Panc1 (cell line): Measurements from ENCODE around the gene NEAT1. TPM values are rescaled to one million over a fixed set of nuclear protein-coding genes. Genes with fewer than 3 reads are reported as not detected.

Source experiments
- ATAC-seq: fragments of 200-7000 bp; cut with Tn5 transposase; 2 replicates; pipeline ENCODE4 v1.9.1; 2020; ENCODE audit warnings: mild to moderate bottlenecking, moderate library complexity
- BruUV-seq: library from RNA; stranded (reverse); fragments of 400-500 nt; replicated peaks from 2 replicates; lab custom pipeline; 2021; lab: Mats Ljungman, UMichigan
- CTCF ChIA-PET: fragments of 300-600 bp; sonication (Branson Sonifier 250); formaldehyde crosslinking; loops from one replicate; lab custom pipeline; 2022; ENCODE audit warnings: antibody characterized with exemption; lab: Charles Lee
- POLR2A ChIA-PET: fragments of 300-600 bp; sonication (Branson Sonifier 250); formaldehyde crosslinking; loops from one replicate; lab custom pipeline; 2022; ENCODE audit warnings: antibody characterized with exemption; lab: Charles Lee
- DNase-seq: peaks from one replicate; pipeline ENCODE4 v3.0.0-alpha.2; 2010; ENCODE audit warnings: low read depth, low spot score
- H3K27ac ChIP-seq: 2 replicates; pipeline ENCODE4 v1.5.1; 2011; ENCODE audit warnings: mild to moderate bottlenecking, low read length, inconsistent platforms
- H3K27me3 ChIP-seq: fragments of 200-500 bp; sonication (Bioruptor generic); 2 replicates; pipeline ENCODE4 v1.6.0; 2014; ENCODE audit warnings: low read length, inconsistent platforms; ENCODE audit not compliant: control insufficient read depth, insufficient read depth
- H3K36me3 ChIP-seq: fragments of 200-500 bp; sonication (Bioruptor generic); 2 replicates; pipeline ENCODE4 v1.5.1; 2014; ENCODE audit warnings: inconsistent platforms, mild to moderate bottlenecking, low read length, moderate library complexity; ENCODE audit not compliant: control insufficient read depth, insufficient read depth
- H3K4me1 ChIP-seq: 2 replicates; pipeline ENCODE4 v1.5.1; 2011; ENCODE audit warnings: inconsistent platforms, mild to moderate bottlenecking, low read length, moderate library complexity; ENCODE audit not compliant: control insufficient read depth, insufficient read depth
- H3K4me3 ChIP-seq, 2 experiments: 2 replicates each; pipeline ENCODE4 v1.5.1; 2011 to 2012; ENCODE audit warnings: low read depth in 2 of 2, low read length in 2 of 2, mild to moderate bottlenecking in 2 of 2, inconsistent platforms in 1 of 2, moderate library complexity in 1 of 2
- H3K9me3 ChIP-seq: fragments of 200-500 bp; sonication (Bioruptor generic); 2 replicates; pipeline ENCODE4 v1.5.1; 2014; ENCODE audit warnings: low read depth, mild to moderate bottlenecking, inconsistent platforms, low read length, moderate library complexity; ENCODE audit not compliant: control insufficient read depth, insufficient read depth
- POLR2AphosphoS5 ChIP-seq: IDR thresholded peaks from 2 replicates; pipeline ENCODE4 v1.6.1; 2012; ENCODE audit warnings: mild to moderate bottlenecking, low read depth, low read length, moderate library complexity
- SIN3A ChIP-seq: IDR thresholded peaks from 2 replicates; pipeline ENCODE4 v1.6.1; 2012; ENCODE audit warnings: low read depth, mild to moderate bottlenecking, low read length, moderate library complexity, borderline replicate concordance; ENCODE audit not compliant: insufficient read depth
- TCF7L2 ChIP-seq: IDR thresholded peaks from 2 replicates; pipeline ENCODE4 v1.6.1; 2011; ENCODE audit warnings: mild to moderate bottlenecking, low read depth, low read length, inconsistent platforms
- in situ Hi-C: cut with HindIII; loops from 2 replicates; pipeline ENCODE4 v1.10.0; 2016; ENCODE audit warnings: low sequenced_read_pairs, low pct_unique_long_range_greater_than_20kb
- intact Hi-C: fragments of 100-400 bp; cut with micrococcal nuclease; formaldehyde crosslinking; loops from one replicate; pipeline ENCODE4 v1.10.0; 2022; ENCODE audit not compliant: unreplicated experiment
- total RNA-seq: library from RNA; stranded (reverse); gene quantifications from one replicate; pipeline ENCODE4 v1.2.1, GENCODE V29; 2021; ENCODE audit not compliant: unreplicated experiment
- TF ChIP-seq, protein P1 (sequence below): fragments of 450-650 bp; IDR thresholded peaks from 2 replicates; pipeline ENCODE4 v1.5.1; 2017; ENCODE audit warnings: mild to moderate bottlenecking
- TF ChIP-seq, protein P2 (sequence below), 2 experiments: IDR thresholded peaks; 2 replicates each; pipeline ENCODE4 v1.6.1; 2011 to 2012; ENCODE audit warnings: low read depth in 2 of 2, control low read depth in 1 of 2, low read length in 1 of 2, mild to moderate bottlenecking in 1 of 2, moderate library complexity in 1 of 2; ENCODE audit not compliant: insufficient read depth in 1 of 2

The NEAT1 gene
- total RNA-seq, 1 experiment from 2014 or later = 731 TPM

DNA sequence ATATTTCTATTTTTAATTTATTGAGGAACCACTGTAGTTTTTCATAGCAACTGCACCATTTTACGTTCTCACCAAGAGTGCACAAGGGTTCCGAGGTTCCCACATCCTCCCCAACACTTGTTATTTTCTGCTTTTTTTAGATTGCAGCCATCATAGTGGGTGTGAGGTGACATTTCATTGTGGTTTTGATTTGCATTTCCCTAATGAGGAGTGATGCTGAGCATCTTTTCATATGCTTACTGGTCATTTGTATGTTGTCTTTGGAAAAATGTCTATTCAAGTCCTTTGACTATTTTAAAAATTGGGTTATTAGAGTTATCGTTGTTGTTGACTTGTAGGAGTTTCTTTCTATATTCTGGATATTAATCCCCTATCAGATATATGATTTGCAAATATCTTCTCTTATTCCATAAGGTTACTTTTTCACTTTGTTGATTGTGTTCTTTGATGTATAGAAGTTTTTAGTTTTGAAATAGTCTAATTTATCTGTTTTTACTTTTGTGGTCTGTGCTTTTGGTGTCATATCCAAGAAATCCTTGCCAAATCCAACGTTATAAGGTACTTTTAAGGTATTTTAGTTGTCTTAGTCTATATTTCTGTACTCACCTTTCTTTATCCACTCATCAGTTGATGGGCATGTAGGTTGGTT lies 9.0 kb downstream of the NEAT1 start:
- H3K27me3 ChIP-seq = no peaks in the 10 kb centered on the region
- ChIA-PET POLR2A (interaction anchor here (0.7 kb wide), 1 partner anchor 56 kb away, joined by 4 read pairs; no protein-coding TSS in a partner anchor), CTCF (no interaction called here)
- peak overlapping the region; percentile 28 to 99; a peak in 3 of 4 replicates for H3K4me3 ChIP-seq
- peak overlapping the region; percentile 100 for H3K27ac ChIP-seq
- DNase-seq (no peak), ATAC-seq (no peak)
- TF ChIP-seq TCF7L2 = no peak
- TF ChIP-seq, protein P1, sequence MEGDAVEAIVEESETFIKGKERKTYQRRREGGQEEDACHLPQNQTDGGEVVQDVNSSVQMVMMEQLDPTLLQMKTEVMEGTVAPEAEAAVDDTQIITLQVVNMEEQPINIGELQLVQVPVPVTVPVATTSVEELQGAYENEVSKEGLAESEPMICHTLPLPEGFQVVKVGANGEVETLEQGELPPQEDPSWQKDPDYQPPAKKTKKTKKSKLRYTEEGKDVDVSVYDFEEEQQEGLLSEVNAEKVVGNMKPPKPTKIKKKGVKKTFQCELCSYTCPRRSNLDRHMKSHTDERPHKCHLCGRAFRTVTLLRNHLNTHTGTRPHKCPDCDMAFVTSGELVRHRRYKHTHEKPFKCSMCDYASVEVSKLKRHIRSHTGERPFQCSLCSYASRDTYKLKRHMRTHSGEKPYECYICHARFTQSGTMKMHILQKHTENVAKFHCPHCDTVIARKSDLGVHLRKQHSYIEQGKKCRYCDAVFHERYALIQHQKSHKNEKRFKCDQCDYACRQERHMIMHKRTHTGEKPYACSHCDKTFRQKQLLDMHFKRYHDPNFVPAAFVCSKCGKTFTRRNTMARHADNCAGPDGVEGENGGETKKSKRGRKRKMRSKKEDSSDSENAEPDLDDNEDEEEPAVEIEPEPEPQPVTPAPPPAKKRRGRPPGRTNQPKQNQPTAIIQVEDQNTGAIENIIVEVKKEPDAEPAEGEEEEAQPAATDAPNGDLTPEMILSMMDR = no peak
- no peak for TF ChIP-seq SIN3A
- TF ChIP-seq POLR2AphosphoS5 = no peak
- TF ChIP-seq, protein P2, sequence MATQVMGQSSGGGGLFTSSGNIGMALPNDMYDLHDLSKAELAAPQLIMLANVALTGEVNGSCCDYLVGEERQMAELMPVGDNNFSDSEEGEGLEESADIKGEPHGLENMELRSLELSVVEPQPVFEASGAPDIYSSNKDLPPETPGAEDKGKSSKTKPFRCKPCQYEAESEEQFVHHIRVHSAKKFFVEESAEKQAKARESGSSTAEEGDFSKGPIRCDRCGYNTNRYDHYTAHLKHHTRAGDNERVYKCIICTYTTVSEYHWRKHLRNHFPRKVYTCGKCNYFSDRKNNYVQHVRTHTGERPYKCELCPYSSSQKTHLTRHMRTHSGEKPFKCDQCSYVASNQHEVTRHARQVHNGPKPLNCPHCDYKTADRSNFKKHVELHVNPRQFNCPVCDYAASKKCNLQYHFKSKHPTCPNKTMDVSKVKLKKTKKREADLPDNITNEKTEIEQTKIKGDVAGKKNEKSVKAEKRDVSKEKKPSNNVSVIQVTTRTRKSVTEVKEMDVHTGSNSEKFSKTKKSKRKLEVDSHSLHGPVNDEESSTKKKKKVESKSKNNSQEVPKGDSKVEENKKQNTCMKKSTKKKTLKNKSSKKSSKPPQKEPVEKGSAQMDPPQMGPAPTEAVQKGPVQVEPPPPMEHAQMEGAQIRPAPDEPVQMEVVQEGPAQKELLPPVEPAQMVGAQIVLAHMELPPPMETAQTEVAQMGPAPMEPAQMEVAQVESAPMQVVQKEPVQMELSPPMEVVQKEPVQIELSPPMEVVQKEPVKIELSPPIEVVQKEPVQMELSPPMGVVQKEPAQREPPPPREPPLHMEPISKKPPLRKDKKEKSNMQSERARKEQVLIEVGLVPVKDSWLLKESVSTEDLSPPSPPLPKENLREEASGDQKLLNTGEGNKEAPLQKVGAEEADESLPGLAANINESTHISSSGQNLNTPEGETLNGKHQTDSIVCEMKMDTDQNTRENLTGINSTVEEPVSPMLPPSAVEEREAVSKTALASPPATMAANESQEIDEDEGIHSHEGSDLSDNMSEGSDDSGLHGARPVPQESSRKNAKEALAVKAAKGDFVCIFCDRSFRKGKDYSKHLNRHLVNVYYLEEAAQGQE (IDR thresholded peaks at IDR 0.05; ENCODE audit: insufficient read depth in 1 of 2, low read depth in 2 of 2, low read length in 1 of 2) = no peak
- no peaks in the 10 kb centered on the region for H3K9me3 ChIP-seq
- H3K36me3 ChIP-seq = peaks cover 11% of the 10 kb centered on the region
- in situ Hi-C loops (no loop called here), intact Hi-C loops (no loop called here)
- peaks cover 93% of the 10 kb centered on the region for H3K4me1 ChIP-seq
- BruUV-seq = TSS peak; percentile 0

DNA sequence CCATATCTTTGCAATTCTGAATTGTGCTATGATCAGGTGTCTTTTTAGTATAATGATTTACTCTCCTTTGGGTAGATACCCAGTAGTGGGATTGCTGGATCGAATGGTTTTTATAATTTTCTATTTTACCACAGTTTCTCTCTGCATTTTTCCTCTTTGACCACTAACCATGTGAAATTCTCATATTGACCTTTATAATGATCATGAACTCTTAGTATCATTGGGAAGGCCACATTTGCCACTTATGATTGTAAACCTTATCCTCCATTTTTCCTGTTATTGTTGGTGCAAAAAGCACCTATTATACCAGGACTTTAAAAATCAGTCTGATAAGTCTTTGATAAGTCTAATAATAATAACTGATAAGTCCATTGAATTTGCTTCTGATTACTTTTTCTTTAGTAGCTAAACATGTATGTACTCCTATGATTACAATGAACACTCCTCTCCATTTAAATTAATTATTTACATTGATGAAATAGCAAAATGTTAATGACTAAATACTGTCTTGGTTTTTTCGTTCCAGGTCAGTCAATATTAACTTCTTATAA lies 9.6 kb downstream of the NEAT1 start:
- H3K4me1 ChIP-seq = peaks cover 94% of the 10 kb centered on the region
- intact Hi-C loops = no loop called here
- H3K9me3 ChIP-seq = no peaks in the 10 kb centered on the region
- CTCF ChIA-PET = interaction anchor here (0.6 to 0.7 kb wide), 2 partner anchors 9 to 73 kb away, joined by 5 to 9 read pairs; no protein-coding TSS in a partner anchor
- in situ Hi-C loops = no loop called here
- TF ChIP-seq, protein P1 = no peak
- no peak for TF ChIP-seq TCF7L2
- TF ChIP-seq, protein P2 (IDR thresholded peaks at IDR 0.05; ENCODE audit: insufficient read depth in 1 of 2, low read depth in 2 of 2, low read length in 1 of 2) = no peak
- no peak for TF ChIP-seq POLR2AphosphoS5
- TF ChIP-seq SIN3A = no peak
- POLR2A ChIA-PET = interaction anchor here (0.6 to 0.7 kb wide), 3 partner anchors 17 to 76 kb away, joined by 3 to 8 read pairs (median 4); no protein-coding TSS in a partner anchor
- DNase-seq (no peak), ATAC-seq (no peak)
- H3K4me3 ChIP-seq = peak overlapping the region; percentile 5 to 99; a peak in 3 of 4 replicates
- BruUV-seq = no TSS peak
- peak overlapping the region; percentile 100 for H3K27ac ChIP-seq
- H3K27me3 ChIP-seq = no peaks in the 10 kb centered on the region
- peaks cover 8% of the 10 kb centered on the region for H3K36me3 ChIP-seq
